GM23248 (cell line): ENCODE measurements around the gene ZNF821.
"Not testable (repeated sequence)": the region's sequence is repeated elsewhere in the genome, so short reads cannot be mapped to it uniquely, and the experiment has no call there.

Source experiments
- EZH2 ChIP-seq: fragments of 200-600 bp; sonication (generic); IDR thresholded peaks from 2 replicates; pipeline ENCODE4 v1.6.1; 2018; ENCODE audit warnings: antibody characterized with exemption, mild to moderate bottlenecking; ENCODE audit not compliant: insufficient read depth, poor library complexity, severe bottlenecking
- EZH2phosphoT487 ChIP-seq: fragments of 200-600 bp; sonication (generic); IDR thresholded peaks from 2 replicates; pipeline ENCODE4 v1.6.1; 2018; ENCODE audit warnings: antibody characterized with exemption, moderate library complexity, mild to moderate bottlenecking, low read depth; ENCODE audit not compliant: insufficient read depth

- TF ChIP-seq EZH2, EZH2phosphoT487: not testable (repeated sequence)
These were observed 66.9 kb downstream of the ZNF821 start for GRCh38 chr16:71817155-71817500.
